CD14-positive monocyte (primary cell): ENCODE measurements around the gene NSMCE1. TPM values are rescaled to one million over a fixed set of nuclear protein-coding genes. Genes with fewer than 3 reads are reported as not detected.

Experiments
- DNase-seq, 3 donors: peaks; one replicate each; pipeline ENCODE4 v3.0.0-alpha.2; 2011 to 2022
- H2AFZ ChIP-seq: 2 replicates; pipeline ENCODE4 v1.6.0; 2012; ENCODE audit warnings: mild to moderate bottlenecking, low read depth, low read length, inconsistent platforms; ENCODE audit not compliant: insufficient read depth, poor library complexity, severe bottlenecking
- H3K27ac ChIP-seq, 2 donors: 1 replicate in 1 of 2; 2 replicates in 1 of 2; pipeline ENCODE4 v1.5.1; 2012 to 2013; ENCODE audit warnings: low read length in 2 of 2, control low read depth in 1 of 2, inconsistent platforms in 1 of 2, low read depth in 1 of 2, mild to moderate bottlenecking in 1 of 2
- H3K27me3 ChIP-seq, 2 donors: one replicate each; pipeline versions ENCODE4 v1.6.0 to v1.6.1; 2011 to 2013; ENCODE audit warnings: low read length in 2 of 2; ENCODE audit not compliant: control insufficient read depth in 2 of 2, insufficient read depth in 2 of 2
- H3K36me3 ChIP-seq, 2 donors: replicated peaks in 1 of 2; 1 replicate in 1 of 2; 2 replicates in 1 of 2; pipeline versions ENCODE4 v1.5.1 to v1.6.1; 2012 to 2013; ENCODE audit warnings: low read length in 2 of 2, control low read depth in 1 of 2, inconsistent platforms in 1 of 2, mild to moderate bottlenecking in 1 of 2; ENCODE audit not compliant: insufficient read depth in 2 of 2, control insufficient read depth in 1 of 2
- H3K4me1 ChIP-seq, 2 donors: 1 replicate in 1 of 2; 2 replicates in 1 of 2; pipeline versions ENCODE4 v1.5.1 to v1.6.1; 2012 to 2013; ENCODE audit warnings: low read length in 2 of 2, control low read depth in 1 of 2, inconsistent platforms in 1 of 2, mild to moderate bottlenecking in 1 of 2, moderate library complexity in 1 of 2; ENCODE audit not compliant: insufficient read depth in 2 of 2, control insufficient read depth in 1 of 2
- H3K4me2 ChIP-seq: replicated peaks from 2 replicates; pipeline ENCODE3; 2012; ENCODE audit warnings: low read length, moderate library complexity, mild to moderate bottlenecking; ENCODE audit not compliant: poor library complexity, severe bottlenecking; ENCODE audit errors: extremely low read depth
- H3K4me3 ChIP-seq, 3 experiments: fragments of 200-600 bp in 1 of 3; sonication (generic) in 1 of 3; replicated peaks in 1 of 3; 1 replicate in 2 of 3; 2 replicates in 1 of 3; pipeline ENCODE4 v1.5.1; 2011 to 2013; ENCODE audit warnings: low read length in 3 of 3, mild to moderate bottlenecking in 3 of 3, control low read depth in 2 of 3, low read depth in 2 of 3, inconsistent platforms in 1 of 3, moderate library complexity in 1 of 3
- H3K79me2 ChIP-seq: 2 replicates; pipeline ENCODE4 v1.6.0; 2012; ENCODE audit warnings: mild to moderate bottlenecking, control low read depth, inconsistent platforms, low read length, moderate library complexity; ENCODE audit not compliant: insufficient read depth
- H3K9ac ChIP-seq: 2 replicates; pipeline ENCODE4 v1.6.0; 2017; ENCODE audit warnings: low read length, mild to moderate bottlenecking; ENCODE audit not compliant: insufficient read depth, poor library complexity, severe bottlenecking
- H3K9me3 ChIP-seq, 2 donors: replicated peaks in 1 of 2; 1 replicate in 1 of 2; 2 replicates in 1 of 2; pipeline versions ENCODE4 v1.5.1 to v1.6.1; 2012 to 2013; ENCODE audit warnings: low read length in 2 of 2, control low read depth in 1 of 2; ENCODE audit not compliant: control insufficient read depth in 1 of 2, insufficient read depth in 1 of 2
- H4K20me1 ChIP-seq: 2 replicates; pipeline ENCODE4 v1.6.0; 2012; ENCODE audit warnings: mild to moderate bottlenecking, low read length, control low read depth, moderate library complexity; ENCODE audit not compliant: insufficient read depth
- H3K27ac Mint-ChIP-seq, 7 donors: one replicate each; pipeline ENCODE4 v1.8.0; 2020; ENCODE audit warnings: mild to moderate bottlenecking in 7 of 7, mixed read lengths in 7 of 7, moderate library complexity in 6 of 7, inconsistent platforms in 2 of 7
- H3K27me3 Mint-ChIP-seq, 3 donors: one replicate each; pipeline ENCODE4 v1.8.0; 2021 to 2022; ENCODE audit warnings: low read depth in 3 of 3, mild to moderate bottlenecking in 3 of 3, mixed read lengths in 3 of 3, moderate library complexity in 3 of 3, inconsistent platforms in 1 of 3
- H3K36me3 Mint-ChIP-seq, 2 donors: one replicate each; pipeline ENCODE4 v1.8.0; 2020; ENCODE audit warnings: mixed read lengths in 2 of 2, inconsistent platforms in 1 of 2, mild to moderate bottlenecking in 1 of 2
- H3K4me1 Mint-ChIP-seq: one replicate; pipeline ENCODE4 v1.8.0; 2020; ENCODE audit warnings: mild to moderate bottlenecking, mixed read lengths
- H3K4me3 Mint-ChIP-seq, 2 donors: one replicate each; pipeline ENCODE4 v1.8.0; 2020; ENCODE audit warnings: mild to moderate bottlenecking in 2 of 2, mixed read lengths in 2 of 2, moderate library complexity in 1 of 2
- H3K9me3 Mint-ChIP-seq, 7 donors: one replicate each; pipeline ENCODE4 v1.8.0; 2020 to 2022; ENCODE audit warnings: mixed read lengths in 7 of 7, mild to moderate bottlenecking in 6 of 7, moderate library complexity in 6 of 7, inconsistent platforms in 2 of 7
- CTCF ChIP-seq: fragments of 200-600 bp; IDR thresholded peaks from one replicate; pipeline ENCODE4 v1.8.0; 2022; ENCODE audit warnings: antibody characterized with exemption, mild to moderate bottlenecking
- WGBS: methylation state at CpG from one replicate; pipeline ENCODE4 v1.1.5; 2013; ENCODE audit warnings: missing lambda C conversion rate; ENCODE audit not compliant: insufficient coverage; 5-methylcytosine and 5-hydroxymethylcytosine counted together
- intact Hi-C, 2 donors: fragments of 100-400 bp; cut with micrococcal nuclease; formaldehyde crosslinking; loops; one replicate each; pipeline versions ENCODE4 v1.15.0 to v1.15.1; 2023
- polyA plus RNA-seq, 3 donors: library from polyadenylated mRNA; depleted of rRNA in 1 of 3; unstranded in 2 of 3; stranded (reverse) in 1 of 3; fragments of 300-500 nt in 2 of 3; fragments of >200 nt in 1 of 3; fragmentation: Illumina TruSeq in 2 of 3; gene quantifications; 1 replicate in 2 of 3; 2 replicates in 1 of 3; pipeline ENCODE4 v1.2.3, GENCODE V29; 2012 to 2021

Gene NSMCE1
- polyA plus RNA-seq, 3 donors = 19.6 to 85.2 (median 82.6) TPM

GRCh38 chr16:27246439-27246838 is 22.1 kb downstream of the NSMCE1 start:
- Histone ChIP-seq H4K20me1 (no peaks in the 10 kb centered on the region), H3K79me2 (peaks cover 27% of the 10 kb centered on the region), H3K4me1 (peaks cover 31 to 46% of the 10 kb centered on the region in 2 donors), H3K27me3 (no peaks in the 10 kb centered on the region), H2AFZ (no peak overlapping the region), H3K9ac (no peak overlapping the region), H3K4me2 (no peak overlapping the region), H3K36me3 (peaks cover 0 to 8% of the 10 kb centered on the region in 2 donors), H3K9me3 (peaks cover 7 to 8% of the 10 kb centered on the region in 2 donors), H3K4me3 (no peak overlapping the region), H3K27ac (peak overlapping the region; percentile 48 to 86)
- H3K27ac Mint-ChIP-seq = peak overlapping the region in 5 of 7 donors; percentile 68 to 89 (median 71)
- peaks cover 40 to 47% of the 10 kb centered on the region in 2 donors for H3K36me3 Mint-ChIP-seq
- TF ChIP-seq CTCF = no peak
- no peak overlapping the region for H3K4me3 Mint-ChIP-seq
- peaks cover 8 to 20% (median 17%) of the 10 kb centered on the region in 7 donors for H3K9me3 Mint-ChIP-seq
- DNase-seq = no peak
- no peaks in the 10 kb centered on the region for H3K27me3 Mint-ChIP-seq
- H3K4me1 Mint-ChIP-seq = peaks cover 48% of the 10 kb centered on the region
- WGBS = 67% methylated on average over 1 of the region's 4 CpGs
- intact Hi-C loops = no loop called here

DNA sequence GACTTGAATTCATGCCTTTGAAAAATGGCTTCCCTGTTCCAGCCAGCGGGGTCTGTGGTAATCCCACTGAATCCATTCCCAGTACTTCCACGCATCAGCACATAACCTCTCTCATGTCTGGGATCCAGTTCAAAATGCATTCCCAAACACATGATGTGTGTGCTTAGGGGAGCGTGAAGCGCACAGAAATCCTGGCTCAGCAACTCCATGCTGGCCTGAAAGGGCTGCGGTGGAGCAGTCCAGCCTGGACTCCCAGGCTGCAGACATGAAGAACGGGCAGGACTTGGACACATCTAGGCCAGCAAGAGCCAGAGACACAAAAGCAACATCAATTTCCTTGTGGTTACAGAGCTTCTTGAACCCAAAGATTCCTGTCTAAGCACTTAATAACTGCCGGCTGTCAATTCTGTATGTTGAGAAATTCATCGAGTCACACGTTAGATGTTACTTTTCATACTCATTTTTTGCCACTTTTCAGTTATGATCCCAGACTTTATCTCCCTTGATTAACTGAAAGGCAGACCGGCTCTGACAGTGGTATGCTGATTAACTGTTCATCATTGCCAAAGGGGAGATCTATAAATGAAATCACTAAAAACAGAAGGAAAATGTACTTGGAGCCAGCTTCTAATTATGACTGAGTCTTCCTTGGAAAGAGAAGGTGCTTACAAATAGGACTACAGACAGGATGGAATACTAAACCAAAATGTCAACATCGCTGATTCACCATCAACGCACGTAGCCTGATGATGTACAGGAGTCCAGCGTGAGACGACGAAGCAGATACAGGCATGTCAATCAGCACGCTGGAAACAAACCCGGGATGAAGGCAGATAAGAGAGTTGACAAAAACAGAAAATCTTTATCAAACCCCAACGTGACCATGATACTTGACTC is 23.0 kb downstream of the NSMCE1 start:
- H3K36me3 Mint-ChIP-seq = peaks cover 40 to 49% of the 10 kb centered on the region in 2 donors
- Histone ChIP-seq H3K9ac (no peak overlapping the region), H3K4me1 (peaks cover 31 to 53% of the 10 kb centered on the region in 2 donors), H2AFZ (no peak overlapping the region), H4K20me1 (no peaks in the 10 kb centered on the region), H3K36me3 (peaks cover 0 to 6% of the 10 kb centered on the region in 2 donors), H3K9me3 (peaks cover 7 to 8% of the 10 kb centered on the region in 2 donors), H3K4me2 (no peak overlapping the region), H3K4me3 (no peak overlapping the region), H3K27me3 (no peaks in the 10 kb centered on the region), H3K27ac (no peak overlapping the region), H3K79me2 (peaks cover 27% of the 10 kb centered on the region)
- whole genome bisulfite sequencing = 94% methylated on average over 12 of the region's 19 CpGs
- H3K27ac Mint-ChIP-seq = peak overlapping the region in 1 of 7 donors; percentile 65
- intact Hi-C loops = no loop called here
- no peak for DNase-seq
- H3K27me3 Mint-ChIP-seq = no peaks in the 10 kb centered on the region
- no peak overlapping the region for H3K4me3 Mint-ChIP-seq
- peaks cover 8 to 20% (median 17%) of the 10 kb centered on the region in 7 donors for H3K9me3 Mint-ChIP-seq
- no peak for TF ChIP-seq CTCF
- peaks cover 52% of the 10 kb centered on the region for H3K4me1 Mint-ChIP-seq
